HepG2 (cell line): ENCODE results near the gene TCTN2. TPM values are rescaled to one million over a fixed set of nuclear protein-coding genes. Genes with fewer than 3 reads are reported as not detected.
A peak's percentile ranks its signal among the peaks of the same experiment; 100 is the strongest.

Source experiments
- CBX1 ChIP-seq: IDR thresholded peaks from one replicate; pipeline ENCODE4 v1.6.1; 2016; ENCODE audit warnings: antibody characterized with exemption, low read depth
- EZH2 ChIP-seq: conservative IDR thresholded peaks from 2 replicates; pipeline ENCODE4 v1.6.1; 2012; ENCODE audit warnings: mild to moderate bottlenecking, low read depth, low read length, moderate library complexity
- GLI4 ChIP-seq: sonication (generic); formaldehyde crosslinking; IDR thresholded peaks from 2 replicates; pipeline ENCODE4 v1.5.1; 2020; ENCODE audit warnings: missing genetic modification reagents, mild to moderate bottlenecking, moderate library complexity, borderline replicate concordance
- NR2F2 ChIP-seq: IDR thresholded peaks from 2 replicates; pipeline ENCODE4 v1.6.1; 2012; ENCODE audit warnings: low read depth, inconsistent platforms, borderline replicate concordance
- PHF8 ChIP-seq: sonication (generic); formaldehyde crosslinking; IDR thresholded peaks from 2 replicates; pipeline ENCODE4 v1.5.0; 2020; ENCODE audit warnings: missing genetic modification reagents
- RBAK ChIP-seq: sonication (generic); formaldehyde crosslinking; IDR thresholded peaks from 2 replicates; pipeline ENCODE4 v1.5.1; 2020; ENCODE audit warnings: mild to moderate bottlenecking, missing genetic modification reagents
- SIN3B ChIP-seq: fragments of 150-350 bp; IDR thresholded peaks from 2 replicates; pipeline ENCODE4 v1.6.1; 2014; ENCODE audit warnings: low read length
- SKI ChIP-seq: fragments of 450-650 bp; IDR thresholded peaks from one replicate; pipeline ENCODE4 v1.6.1; 2018; ENCODE audit warnings: mild to moderate bottlenecking; ENCODE audit not compliant: partially characterized antibody
- SMAD9 ChIP-seq: sonication (generic); formaldehyde crosslinking; IDR thresholded peaks from 2 replicates; pipeline ENCODE4 v1.5.1; 2020; ENCODE audit warnings: mild to moderate bottlenecking, missing genetic modification reagents
- TEAD3 ChIP-seq: optimal IDR thresholded peaks from 2 replicates; pipeline ENCODE3; 2016; ENCODE audit warnings: borderline replicate concordance
- ZNF564 ChIP-seq: sonication (generic); formaldehyde crosslinking; IDR thresholded peaks from 2 replicates; pipeline ENCODE4 v1.8.1; 2023; ENCODE audit warnings: mild to moderate bottlenecking, missing genetic modification reagents
- ZNF781 ChIP-seq: sonication (generic); formaldehyde crosslinking; IDR thresholded peaks from 2 replicates; pipeline ENCODE4 v1.5.1; 2020; ENCODE audit warnings: borderline replicate concordance, mild to moderate bottlenecking, missing genetic modification reagents; ENCODE audit errors: not compliant biosample characterization
- ZSCAN9 ChIP-seq: IDR thresholded peaks from 2 replicates; pipeline ENCODE4 v1.6.1; 2016; ENCODE audit warnings: borderline replicate concordance
- polyA plus RNA-seq, 8 experiments: library from polyadenylated mRNA; depleted of rRNA in 3 of 8; stranded (reverse) in 7 of 8; unstranded in 1 of 8; fragments of >200 nt; fragmentation: Illumina TruSeq in 4 of 8; extraction: Trizol in 4 of 8; gene quantifications; 2 replicates each; pipeline versions ENCODE4 v1.2.1 to v1.2.3, GENCODE V29; 2011 to 2016; ENCODE audit warnings: low read depth in 4 of 8, missing spikeins in 1 of 8, mixed read lengths in 1 of 8; ENCODE audit not compliant: insufficient read depth in 1 of 8
- total RNA-seq, 5 experiments: library from RNA; depleted of rRNA; stranded (reverse); fragments of >200 nt; fragmentation: Illumina TruSeq; extraction: Trizol; gene quantifications; 2 replicates each; pipeline ENCODE4 v1.2.3, GENCODE V29; 2016; ENCODE audit warnings: low read depth in 1 of 5
- TF ChIP-seq, protein P1 (sequence below): sonication (generic); formaldehyde crosslinking; IDR thresholded peaks from 2 replicates; pipeline ENCODE4 v1.5.0; 2020; ENCODE audit warnings: mild to moderate bottlenecking, missing genetic modification reagents, borderline replicate concordance
- TF ChIP-seq, protein P2 (sequence below): sonication (generic); formaldehyde crosslinking; IDR thresholded peaks from 2 replicates; pipeline ENCODE4 v1.5.0; 2020; ENCODE audit warnings: mild to moderate bottlenecking, missing genetic modification reagents
- TF ChIP-seq, protein P3 (sequence below): sonication (generic); formaldehyde crosslinking; conservative IDR thresholded peaks from 2 replicates; pipeline ENCODE4 v1.8.1; 2023; ENCODE audit warnings: missing genetic modification reagents
- TF ChIP-seq, protein P4 (sequence below), 2 experiments: sonication (generic) in 1 of 2; formaldehyde crosslinking in 1 of 2; IDR thresholded peaks; 2 replicates each; pipeline versions ENCODE4 v1.4.0 to v1.6.1; 2016 to 2020; ENCODE audit warnings: borderline replicate concordance in 1 of 2, low read depth in 1 of 2, mild to moderate bottlenecking in 1 of 2, missing genetic modification reagents in 1 of 2

The TCTN2 gene
- total and polyA plus RNA-seq, 2 of the 13 experiments (the other 11 are each of a cell fraction or from before 2014, with no cell fraction given): 5.0 to 8.1 TPM

DNA sequence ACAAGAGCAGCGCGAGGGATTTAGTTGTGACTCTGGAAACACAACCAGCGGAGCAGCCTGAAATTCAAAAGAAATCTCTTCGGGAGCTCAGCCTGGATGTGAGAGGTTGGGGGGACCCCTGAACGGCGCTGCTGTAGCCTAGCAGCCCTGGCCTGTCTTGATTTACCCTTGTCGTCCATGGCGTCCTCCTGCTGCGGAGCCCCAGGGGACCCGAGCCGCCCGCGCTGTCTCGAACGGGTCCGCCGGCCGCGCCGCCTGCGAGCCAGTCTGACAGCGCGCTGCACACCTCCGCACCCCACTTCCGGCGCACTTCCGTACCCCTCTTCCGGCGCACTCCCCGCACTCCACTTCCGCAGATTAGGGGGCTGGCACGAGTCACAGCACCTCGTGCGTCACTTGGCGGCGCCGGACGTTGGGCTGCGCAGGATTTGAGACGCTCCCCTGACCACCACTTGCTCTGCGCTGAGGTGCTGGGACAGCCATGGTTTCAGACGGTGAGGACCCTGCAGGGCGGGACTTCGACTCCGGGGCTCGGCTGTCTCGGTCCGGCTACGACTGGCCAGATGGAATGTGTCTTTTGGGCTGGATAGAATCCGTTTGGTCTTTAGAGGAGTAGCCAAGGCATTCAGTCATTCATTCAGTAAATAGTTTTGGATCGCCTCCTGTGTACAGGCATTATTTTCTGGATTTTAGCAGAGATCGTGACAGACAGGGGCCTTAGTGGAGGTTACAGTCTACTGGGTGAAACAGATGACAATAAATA is 37.4 kb upstream of the TCTN2 start, which contains the start of the genes EIF2B1 and GTF2H3 (continued):
- no peak for TF ChIP-seq EZH2
- TF ChIP-seq PHF8 (CRISPR knock-in tag): peak; percentile 95
- TF ChIP-seq, protein P1, sequence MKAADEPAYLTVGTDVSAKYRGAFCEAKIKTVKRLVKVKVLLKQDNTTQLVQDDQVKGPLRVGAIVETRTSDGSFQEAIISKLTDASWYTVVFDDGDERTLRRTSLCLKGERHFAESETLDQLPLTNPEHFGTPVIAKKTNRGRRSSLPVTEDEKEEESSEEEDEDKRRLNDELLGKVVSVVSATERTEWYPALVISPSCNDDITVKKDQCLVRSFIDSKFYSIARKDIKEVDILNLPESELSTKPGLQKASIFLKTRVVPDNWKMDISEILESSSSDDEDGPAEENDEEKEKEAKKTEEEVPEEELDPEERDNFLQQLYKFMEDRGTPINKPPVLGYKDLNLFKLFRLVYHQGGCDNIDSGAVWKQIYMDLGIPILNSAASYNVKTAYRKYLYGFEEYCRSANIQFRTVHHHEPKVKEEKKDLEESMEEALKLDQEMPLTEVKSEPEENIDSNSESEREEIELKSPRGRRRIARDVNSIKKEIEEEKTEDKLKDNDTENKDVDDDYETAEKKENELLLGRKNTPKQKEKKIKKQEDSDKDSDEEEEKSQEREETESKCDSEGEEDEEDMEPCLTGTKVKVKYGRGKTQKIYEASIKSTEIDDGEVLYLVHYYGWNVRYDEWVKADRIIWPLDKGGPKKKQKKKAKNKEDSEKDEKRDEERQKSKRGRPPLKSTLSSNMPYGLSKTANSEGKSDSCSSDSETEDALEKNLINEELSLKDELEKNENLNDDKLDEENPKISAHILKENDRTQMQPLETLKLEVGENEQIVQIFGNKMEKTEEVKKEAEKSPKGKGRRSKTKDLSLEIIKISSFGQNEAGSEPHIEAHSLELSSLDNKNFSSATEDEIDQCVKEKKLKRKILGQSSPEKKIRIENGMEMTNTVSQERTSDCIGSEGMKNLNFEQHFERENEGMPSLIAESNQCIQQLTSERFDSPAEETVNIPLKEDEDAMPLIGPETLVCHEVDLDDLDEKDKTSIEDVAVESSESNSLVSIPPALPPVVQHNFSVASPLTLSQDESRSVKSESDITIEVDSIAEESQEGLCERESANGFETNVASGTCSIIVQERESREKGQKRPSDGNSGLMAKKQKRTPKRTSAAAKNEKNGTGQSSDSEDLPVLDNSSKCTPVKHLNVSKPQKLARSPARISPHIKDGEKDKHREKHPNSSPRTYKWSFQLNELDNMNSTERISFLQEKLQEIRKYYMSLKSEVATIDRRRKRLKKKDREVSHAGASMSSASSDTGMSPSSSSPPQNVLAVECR (CRISPR knock-in tag): peak; percentile 100
- TF ChIP-seq, protein P2, sequence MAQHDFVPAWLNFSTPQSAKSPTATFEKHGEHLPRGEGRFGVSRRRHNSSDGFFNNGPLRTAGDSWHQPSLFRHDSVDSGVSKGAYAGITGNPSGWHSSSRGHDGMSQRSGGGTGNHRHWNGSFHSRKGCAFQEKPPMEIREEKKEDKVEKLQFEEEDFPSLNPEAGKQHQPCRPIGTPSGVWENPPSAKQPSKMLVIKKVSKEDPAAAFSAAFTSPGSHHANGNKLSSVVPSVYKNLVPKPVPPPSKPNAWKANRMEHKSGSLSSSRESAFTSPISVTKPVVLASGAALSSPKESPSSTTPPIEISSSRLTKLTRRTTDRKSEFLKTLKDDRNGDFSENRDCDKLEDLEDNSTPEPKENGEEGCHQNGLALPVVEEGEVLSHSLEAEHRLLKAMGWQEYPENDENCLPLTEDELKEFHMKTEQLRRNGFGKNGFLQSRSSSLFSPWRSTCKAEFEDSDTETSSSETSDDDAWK (CRISPR knock-in tag): no peak
- TF ChIP-seq CBX1: peak; percentile 81
- no peak for TF ChIP-seq SKI
- no peak for TF ChIP-seq ZSCAN9 (CRISPR knock-in tag)
- TF ChIP-seq SMAD9 (CRISPR knock-in tag): no peak
- TF ChIP-seq ZNF781 (CRISPR knock-in tag): peak; percentile 82
- TF ChIP-seq, protein P3, sequence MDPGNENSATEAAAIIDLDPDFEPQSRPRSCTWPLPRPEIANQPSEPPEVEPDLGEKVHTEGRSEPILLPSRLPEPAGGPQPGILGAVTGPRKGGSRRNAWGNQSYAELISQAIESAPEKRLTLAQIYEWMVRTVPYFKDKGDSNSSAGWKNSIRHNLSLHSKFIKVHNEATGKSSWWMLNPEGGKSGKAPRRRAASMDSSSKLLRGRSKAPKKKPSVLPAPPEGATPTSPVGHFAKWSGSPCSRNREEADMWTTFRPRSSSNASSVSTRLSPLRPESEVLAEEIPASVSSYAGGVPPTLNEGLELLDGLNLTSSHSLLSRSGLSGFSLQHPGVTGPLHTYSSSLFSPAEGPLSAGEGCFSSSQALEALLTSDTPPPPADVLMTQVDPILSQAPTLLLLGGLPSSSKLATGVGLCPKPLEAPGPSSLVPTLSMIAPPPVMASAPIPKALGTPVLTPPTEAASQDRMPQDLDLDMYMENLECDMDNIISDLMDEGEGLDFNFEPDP (CRISPR knock-in tag): no peak
- TF ChIP-seq SIN3B: peak; percentile 95
- peak; percentile 71 for TF ChIP-seq TEAD3 (CRISPR knock-in tag)
- peak; percentile 41; the same call in 1 of the 2 replicates for TF ChIP-seq NR2F2
- TF ChIP-seq RBAK: no peak
- 0 out of 2 replicates have a peak, but pooled peaks have one; percentile 29 for TF ChIP-seq GLI4 (CRISPR knock-in tag)
- peak; percentile 70; the same call in 1 of the 2 replicates for TF ChIP-seq ZNF564 (CRISPR knock-in tag)
- TF ChIP-seq, protein P4, sequence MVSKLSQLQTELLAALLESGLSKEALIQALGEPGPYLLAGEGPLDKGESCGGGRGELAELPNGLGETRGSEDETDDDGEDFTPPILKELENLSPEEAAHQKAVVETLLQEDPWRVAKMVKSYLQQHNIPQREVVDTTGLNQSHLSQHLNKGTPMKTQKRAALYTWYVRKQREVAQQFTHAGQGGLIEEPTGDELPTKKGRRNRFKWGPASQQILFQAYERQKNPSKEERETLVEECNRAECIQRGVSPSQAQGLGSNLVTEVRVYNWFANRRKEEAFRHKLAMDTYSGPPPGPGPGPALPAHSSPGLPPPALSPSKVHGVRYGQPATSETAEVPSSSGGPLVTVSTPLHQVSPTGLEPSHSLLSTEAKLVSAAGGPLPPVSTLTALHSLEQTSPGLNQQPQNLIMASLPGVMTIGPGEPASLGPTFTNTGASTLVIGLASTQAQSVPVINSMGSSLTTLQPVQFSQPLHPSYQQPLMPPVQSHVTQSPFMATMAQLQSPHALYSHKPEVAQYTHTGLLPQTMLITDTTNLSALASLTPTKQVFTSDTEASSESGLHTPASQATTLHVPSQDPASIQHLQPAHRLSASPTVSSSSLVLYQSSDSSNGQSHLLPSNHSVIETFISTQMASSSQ (IDR thresholded peaks at IDR 0.05; ENCODE audit: low read depth): no peak
- TF ChIP-seq, protein P4 (CRISPR knock-in tag; IDR thresholded peaks at IDR 0.05; ENCODE audit: borderline replicate concordance): peak; percentile 92
